ENCODE results near the gene NR2F1. TPM values are rescaled to one million over a fixed set of nuclear protein-coding genes. Genes with fewer than 3 reads are reported as not detected.

NR2F1 gene
- total and polyA plus RNA-seq, 2 experiments from 2014 or later = not detected

GRCh38 chr5:93603078-93603792 is 20.2 kb downstream of the NR2F1 start:
- Mint-ChIP-seq H3K4me1 (peaks cover 34% of the 10 kb centered on the region), H3K27me3 (ENCODE audit: insufficient read depth, low read depth, poor library complexity) (no peaks in the 10 kb centered on the region), H3K27ac (no peak overlapping the region), H3K9me3 (peaks cover 7% of the 10 kb centered on the region; the same call in 2 of the 3 replicates), H3K4me3 (peak overlapping the region; percentile 54), H3K36me3 (ENCODE audit: low read depth) (peaks cover 3% of the 10 kb centered on the region; the same call in 2 of the 3 replicates)
- Histone ChIP-seq H3K36me3 (ENCODE audit: insufficient read depth) (no peaks in the 10 kb centered on the region), H3K27me3 (ENCODE audit: insufficient read depth) (peaks cover 100% of the 10 kb centered on the region), H4K20me1 (replicated peaks; ENCODE audit: insufficient read depth) (peaks cover 31% of the 10 kb centered on the region), H3K4me3 (peak overlapping the region; percentile 42; the same call in 1 of the 2 replicates), H3K4me2 (peak overlapping the region; percentile 74), H3K27ac (ENCODE audit: low read depth) (no peak overlapping the region), H3K79me2 (replicated peaks; ENCODE audit: insufficient read depth) (no peaks in the 10 kb centered on the region), H3F3A (replicated peaks; ENCODE audit: low read depth) (peaks cover 34% of the 10 kb centered on the region), H2AFZ (no peak overlapping the region), H3K4me1 (ENCODE audit: insufficient read depth) (peaks cover 69% of the 10 kb centered on the region), H3K9me2 (ENCODE audit: insufficient read depth) (no peaks in the 10 kb centered on the region)
- DNase-seq (ENCODE audit: low spot score) = peak; percentile 52
- TF ChIP-seq EZH2 (IDR thresholded peaks at IDR 0.05; ENCODE audit: low read depth, unreplicated experiment) (peak; percentile 62), EZH2phosphoT487 (IDR thresholded peaks at IDR 0.05; ENCODE audit: unreplicated experiment) (no peak)
- no peak for ATAC-seq

- Histone ChIP-seq H3K4me1 (ENCODE audit: insufficient read depth) (peaks cover 69% of the 10 kb centered on the region), H3K4me2 (peak overlapping the region; percentile 74), H3F3A (replicated peaks; ENCODE audit: low read depth) (peaks cover 34% of the 10 kb centered on the region)
Observed at GRCh38 chr5:93603793-93604643, 21.0 kb downstream of the NR2F1 start.

More at GRCh38 chr5:93603793-93604643, 21.0 kb downstream of the NR2F1 start:
- Histone ChIP-seq H3K27me3 (ENCODE audit: insufficient read depth) (peaks cover 100% of the 10 kb centered on the region), H2AFZ (no peak overlapping the region), H4K20me1 (replicated peaks; ENCODE audit: insufficient read depth) (peaks cover 25% of the 10 kb centered on the region), H3K27ac (ENCODE audit: low read depth) (no peak overlapping the region), H3K79me2 (replicated peaks; ENCODE audit: insufficient read depth) (no peaks in the 10 kb centered on the region), H3K4me3 (peak overlapping the region; percentile 42), H3K36me3 (ENCODE audit: insufficient read depth) (no peaks in the 10 kb centered on the region), H3K9me2 (ENCODE audit: insufficient read depth) (no peaks in the 10 kb centered on the region)
- peak overlapping the region; percentile 54 for H3K4me3 Mint-ChIP-seq
- H3K36me3 Mint-ChIP-seq (ENCODE audit: low read depth) = peaks cover 3% of the 10 kb centered on the region; the same call in 2 of the 3 replicates
- no peaks in the 10 kb centered on the region for H3K27me3 Mint-ChIP-seq (ENCODE audit: insufficient read depth, low read depth, poor library complexity)
- DNase-seq (ENCODE audit: low spot score) (peak; percentile 69), ATAC-seq (peak; percentile 16)
- H3K27ac Mint-ChIP-seq = no peak overlapping the region
- H3K4me1 Mint-ChIP-seq = peaks cover 38% of the 10 kb centered on the region
- TF ChIP-seq, protein P1, sequence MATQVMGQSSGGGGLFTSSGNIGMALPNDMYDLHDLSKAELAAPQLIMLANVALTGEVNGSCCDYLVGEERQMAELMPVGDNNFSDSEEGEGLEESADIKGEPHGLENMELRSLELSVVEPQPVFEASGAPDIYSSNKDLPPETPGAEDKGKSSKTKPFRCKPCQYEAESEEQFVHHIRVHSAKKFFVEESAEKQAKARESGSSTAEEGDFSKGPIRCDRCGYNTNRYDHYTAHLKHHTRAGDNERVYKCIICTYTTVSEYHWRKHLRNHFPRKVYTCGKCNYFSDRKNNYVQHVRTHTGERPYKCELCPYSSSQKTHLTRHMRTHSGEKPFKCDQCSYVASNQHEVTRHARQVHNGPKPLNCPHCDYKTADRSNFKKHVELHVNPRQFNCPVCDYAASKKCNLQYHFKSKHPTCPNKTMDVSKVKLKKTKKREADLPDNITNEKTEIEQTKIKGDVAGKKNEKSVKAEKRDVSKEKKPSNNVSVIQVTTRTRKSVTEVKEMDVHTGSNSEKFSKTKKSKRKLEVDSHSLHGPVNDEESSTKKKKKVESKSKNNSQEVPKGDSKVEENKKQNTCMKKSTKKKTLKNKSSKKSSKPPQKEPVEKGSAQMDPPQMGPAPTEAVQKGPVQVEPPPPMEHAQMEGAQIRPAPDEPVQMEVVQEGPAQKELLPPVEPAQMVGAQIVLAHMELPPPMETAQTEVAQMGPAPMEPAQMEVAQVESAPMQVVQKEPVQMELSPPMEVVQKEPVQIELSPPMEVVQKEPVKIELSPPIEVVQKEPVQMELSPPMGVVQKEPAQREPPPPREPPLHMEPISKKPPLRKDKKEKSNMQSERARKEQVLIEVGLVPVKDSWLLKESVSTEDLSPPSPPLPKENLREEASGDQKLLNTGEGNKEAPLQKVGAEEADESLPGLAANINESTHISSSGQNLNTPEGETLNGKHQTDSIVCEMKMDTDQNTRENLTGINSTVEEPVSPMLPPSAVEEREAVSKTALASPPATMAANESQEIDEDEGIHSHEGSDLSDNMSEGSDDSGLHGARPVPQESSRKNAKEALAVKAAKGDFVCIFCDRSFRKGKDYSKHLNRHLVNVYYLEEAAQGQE (IDR thresholded peaks at IDR 0.05; ENCODE audit: unreplicated experiment) = no peak
- TF ChIP-seq, protein P2, sequence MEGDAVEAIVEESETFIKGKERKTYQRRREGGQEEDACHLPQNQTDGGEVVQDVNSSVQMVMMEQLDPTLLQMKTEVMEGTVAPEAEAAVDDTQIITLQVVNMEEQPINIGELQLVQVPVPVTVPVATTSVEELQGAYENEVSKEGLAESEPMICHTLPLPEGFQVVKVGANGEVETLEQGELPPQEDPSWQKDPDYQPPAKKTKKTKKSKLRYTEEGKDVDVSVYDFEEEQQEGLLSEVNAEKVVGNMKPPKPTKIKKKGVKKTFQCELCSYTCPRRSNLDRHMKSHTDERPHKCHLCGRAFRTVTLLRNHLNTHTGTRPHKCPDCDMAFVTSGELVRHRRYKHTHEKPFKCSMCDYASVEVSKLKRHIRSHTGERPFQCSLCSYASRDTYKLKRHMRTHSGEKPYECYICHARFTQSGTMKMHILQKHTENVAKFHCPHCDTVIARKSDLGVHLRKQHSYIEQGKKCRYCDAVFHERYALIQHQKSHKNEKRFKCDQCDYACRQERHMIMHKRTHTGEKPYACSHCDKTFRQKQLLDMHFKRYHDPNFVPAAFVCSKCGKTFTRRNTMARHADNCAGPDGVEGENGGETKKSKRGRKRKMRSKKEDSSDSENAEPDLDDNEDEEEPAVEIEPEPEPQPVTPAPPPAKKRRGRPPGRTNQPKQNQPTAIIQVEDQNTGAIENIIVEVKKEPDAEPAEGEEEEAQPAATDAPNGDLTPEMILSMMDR (conservative IDR thresholded peaks at IDR 0.05; ENCODE audit: low read depth in 2 of 2) = peak in 1 of 2 experiments; percentile 27; a peak in 1 of 4 replicates
- peak; percentile 32 for TF ChIP-seq EZH2phosphoT487 (IDR thresholded peaks at IDR 0.05; ENCODE audit: unreplicated experiment)
- TF ChIP-seq POLR2AphosphoS5 (IDR thresholded peaks at IDR 0.05; ENCODE audit: low read depth) = no peak
- TF ChIP-seq CREB1 (CRISPR knock-in tag; IDR thresholded peaks at IDR 0.05; ENCODE audit: low read depth) = no peak
- TF ChIP-seq ZNF331 (CRISPR knock-in tag; IDR thresholded peaks at IDR 0.05; ENCODE audit: low read depth) = no peak
- TF ChIP-seq EZH2 (IDR thresholded peaks at IDR 0.05; ENCODE audit: low read depth, unreplicated experiment) = peak; percentile 67
- peaks cover 7% of the 10 kb centered on the region; the same call in 2 of the 3 replicates for H3K9me3 Mint-ChIP-seq
